GM23338 (cell line): ENCODE measurements around the gene PARD6B. TPM values are rescaled to one million over a fixed set of nuclear protein-coding genes. Genes with fewer than 3 reads are reported as not detected.

Source experiments
- ATAC-seq: fragments of 200-7000 bp; cut with Tn5 transposase; 3 replicates; pipeline ENCODE4 v1.9.1; 2020
- DNase-seq: peaks from one replicate; pipeline ENCODE4 v3.0.0-alpha.2; 2015; ENCODE audit warnings: low spot score
- H2AFZ ChIP-seq: fragments of 200-600 bp; sonication (generic); 2 replicates; pipeline ENCODE4 v1.8.0; 2016; ENCODE audit warnings: antibody characterized with exemption, mild to moderate bottlenecking, moderate library complexity
- H3F3A ChIP-seq: fragments of 200-600 bp; sonication (generic); replicated peaks from 2 replicates; pipeline ENCODE4 v1.8.0; 2017; ENCODE audit warnings: antibody characterized with exemption, mixed run types, low read depth
- H3K27ac ChIP-seq: fragments of 200-600 bp; sonication (generic); 2 replicates; pipeline ENCODE4 v1.6.1; 2016; ENCODE audit warnings: low read depth
- H3K27me3 ChIP-seq: fragments of 200-600 bp; sonication (generic); 2 replicates; pipeline ENCODE4 v1.8.0; 2016; ENCODE audit warnings: mild to moderate bottlenecking, mixed run types, moderate library complexity; ENCODE audit not compliant: insufficient read depth
- H3K36me3 ChIP-seq: fragments of 200-600 bp; sonication (generic); 2 replicates; pipeline ENCODE4 v1.8.0; 2016; ENCODE audit warnings: mild to moderate bottlenecking; ENCODE audit not compliant: insufficient read depth
- H3K4me1 ChIP-seq: fragments of 200-600 bp; sonication (generic); 2 replicates; pipeline ENCODE4 v1.8.0; 2016; ENCODE audit warnings: mild to moderate bottlenecking, moderate library complexity; ENCODE audit not compliant: insufficient read depth
- H3K4me2 ChIP-seq: fragments of 200-600 bp; sonication (generic); 2 replicates; pipeline ENCODE4 v1.7.1; 2017; ENCODE audit warnings: mixed run types
- H3K4me3 ChIP-seq: fragments of 200-600 bp; sonication (generic); 2 replicates; pipeline ENCODE4 v1.6.1; 2016; ENCODE audit warnings: mixed run types
- H3K79me2 ChIP-seq: fragments of 200-600 bp; sonication (generic); replicated peaks from 2 replicates; pipeline ENCODE4 v1.8.0; 2017; ENCODE audit warnings: mild to moderate bottlenecking; ENCODE audit not compliant: insufficient read depth
- H3K9me2 ChIP-seq: fragments of 200-600 bp; sonication (generic); 2 replicates; pipeline ENCODE4 v1.8.0; 2017; ENCODE audit not compliant: insufficient read depth
- H4K20me1 ChIP-seq: fragments of 200-600 bp; sonication (generic); replicated peaks from 2 replicates; pipeline ENCODE4 v1.8.0; 2017; ENCODE audit warnings: mild to moderate bottlenecking; ENCODE audit not compliant: insufficient read depth
- H3K27ac Mint-ChIP-seq: 2 replicates; pipeline ENCODE4 v1.8.0; 2020; ENCODE audit warnings: inconsistent platforms, mild to moderate bottlenecking, moderate library complexity, mixed read lengths
- H3K27me3 Mint-ChIP-seq: 3 replicates; pipeline ENCODE4 v1.8.0; 2022; ENCODE audit warnings: low read depth, mild to moderate bottlenecking, moderate library complexity, mixed read lengths, inconsistent platforms; ENCODE audit not compliant: insufficient read depth, poor library complexity
- H3K36me3 Mint-ChIP-seq: 3 replicates; pipeline ENCODE4 v1.8.0; 2021; ENCODE audit warnings: low read depth, mild to moderate bottlenecking, inconsistent platforms, moderate library complexity, mixed read lengths
- H3K4me1 Mint-ChIP-seq: 3 replicates; pipeline ENCODE4 v1.8.0; 2020; ENCODE audit warnings: mild to moderate bottlenecking, inconsistent platforms, mixed read lengths
- H3K4me3 Mint-ChIP-seq: 3 replicates; pipeline ENCODE4 v1.8.0; 2021; ENCODE audit warnings: moderate library complexity, mild to moderate bottlenecking, inconsistent platforms, mixed read lengths
- H3K9me3 Mint-ChIP-seq: 3 replicates; pipeline ENCODE4 v1.8.0; 2020; ENCODE audit warnings: moderate library complexity, mild to moderate bottlenecking, inconsistent platforms, mixed read lengths
- CREB1 ChIP-seq: fragments of 250-450 bp; sonication (Bioruptor Pico); IDR thresholded peaks from 2 replicates; pipeline ENCODE4 v1.5.0; 2020; ENCODE audit warnings: low read depth, mild to moderate bottlenecking, moderate library complexity
- EZH2 ChIP-seq: fragments of 200-600 bp; sonication (generic); IDR thresholded peaks from one replicate; pipeline ENCODE4 v1.8.0; 2017; ENCODE audit warnings: antibody characterized with exemption, mild to moderate bottlenecking, low read depth; ENCODE audit not compliant: unreplicated experiment
- EZH2phosphoT487 ChIP-seq: fragments of 200-600 bp; sonication (generic); IDR thresholded peaks from one replicate; pipeline ENCODE4 v1.8.1; 2018; ENCODE audit warnings: antibody characterized with exemption; ENCODE audit not compliant: unreplicated experiment
- JUNB ChIP-seq: IDR thresholded peaks from one replicate; pipeline ENCODE4 v1.6.1; 2016; ENCODE audit warnings: antibody characterized with exemption; ENCODE audit not compliant: unreplicated experiment
- NANOG ChIP-seq: IDR thresholded peaks from 2 replicates; pipeline ENCODE4 v1.6.1; 2016; ENCODE audit warnings: antibody characterized with exemption, borderline replicate concordance
- POLR2AphosphoS5 ChIP-seq: IDR thresholded peaks from 2 replicates; pipeline ENCODE4 v1.6.1; 2016; ENCODE audit warnings: antibody characterized with exemption, low read depth
- STAT1 ChIP-seq: IDR thresholded peaks from one replicate; pipeline ENCODE4 v1.6.1; 2016; ENCODE audit warnings: antibody characterized with exemption; ENCODE audit not compliant: unreplicated experiment
- ZNF114 ChIP-seq: fragments of 250-450 bp; sonication (Bioruptor Pico); IDR thresholded peaks from 2 replicates; pipeline ENCODE4 v1.5.0; 2020; ENCODE audit warnings: mild to moderate bottlenecking, moderate library complexity
- ZNF331 ChIP-seq: fragments of 250-450 bp; sonication (Bioruptor Pico); IDR thresholded peaks from 2 replicates; pipeline ENCODE4 v1.5.0; 2020; ENCODE audit warnings: low read depth, mild to moderate bottlenecking, moderate library complexity
- polyA plus RNA-seq: library from polyadenylated mRNA; unstranded; fragments of >200 nt; fragmentation: Nextera tagmentation; extraction: Ambion mirVana; gene quantifications from 2 replicates; pipeline ENCODE4 v1.2.1, GENCODE V29; 2016
- total RNA-seq: library from RNA; depleted of rRNA; stranded (reverse); fragments of >200 nt; shearing (Covaris generic); gene quantifications from 2 replicates; pipeline ENCODE4 v1.2.3, GENCODE V29; 2014
- TF ChIP-seq, protein P1 (sequence below), 2 experiments: fragments of 200-600 bp in 1 of 2; sonication (generic) in 1 of 2; conservative IDR thresholded peaks; 2 replicates each; pipeline versions ENCODE4 v1.5.1 to v1.6.1; 2016 to 2017; ENCODE audit warnings: antibody characterized with exemption in 2 of 2, low read depth in 2 of 2, mild to moderate bottlenecking in 2 of 2, moderate library complexity in 1 of 2
- TF ChIP-seq, protein P2 (sequence below): IDR thresholded peaks from 2 replicates; pipeline ENCODE4 v1.6.1; 2016; ENCODE audit warnings: antibody characterized with exemption
- TF ChIP-seq, protein P3 (sequence below): IDR thresholded peaks from one replicate; pipeline ENCODE4 v1.6.1; 2018; ENCODE audit warnings: antibody characterized with exemption; ENCODE audit not compliant: unreplicated experiment

Gene PARD6B
- total and polyA plus RNA-seq, 2 experiments from 2014 or later: 23.5 to 29.2 TPM

DNA sequence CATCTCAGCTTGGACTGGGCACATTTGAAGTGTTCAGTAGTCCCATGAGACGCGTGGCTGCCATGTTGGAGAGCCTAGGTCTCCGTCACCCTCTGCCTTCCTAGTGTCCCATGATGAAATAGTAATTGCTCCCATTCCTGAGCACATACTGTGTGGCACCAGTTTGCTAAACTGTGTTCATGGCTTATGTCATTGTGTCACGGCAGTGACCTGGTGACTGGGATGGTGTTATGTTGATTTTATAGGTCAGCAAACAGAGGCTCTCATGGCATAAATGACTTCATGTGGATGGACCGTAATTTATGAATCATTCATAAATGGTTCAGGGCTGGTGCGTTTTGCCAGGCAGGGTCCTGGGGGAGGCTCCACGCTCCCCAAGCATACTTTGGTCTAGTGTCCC, 67.3 kb downstream of the PARD6B start:
- Mint-ChIP-seq H3K36me3 (no peaks in the 10 kb centered on the region), H3K4me3 (no peak overlapping the region), H3K27me3 (peaks cover 9% of the 10 kb centered on the region), H3K27ac (0 out of 2 replicates have a peak overlapping the region, but pooled peaks have one; percentile 30), H3K9me3 (no peaks in the 10 kb centered on the region; the same call in 2 of the 3 replicates), H3K4me1 (peaks cover 15% of the 10 kb centered on the region)
- ATAC-seq: no peak
- peak overlapping the region; percentile 69; the same call in 1 of the 2 replicates for H3K27ac ChIP-seq
- no peak for DNase-seq
- H3K79me2 ChIP-seq: peaks cover 9% of the 10 kb centered on the region
- peaks cover 5% of the 10 kb centered on the region for H3K4me1 ChIP-seq
- H3K4me3 ChIP-seq: no peak overlapping the region
- H4K20me1 ChIP-seq: no peaks in the 10 kb centered on the region; the same call in none of the 2 replicates
- no peaks in the 10 kb centered on the region for H3K36me3 ChIP-seq
- no peak overlapping the region for H3K4me2 ChIP-seq
- no peaks in the 10 kb centered on the region for H3K9me2 ChIP-seq
- H3K27me3 ChIP-seq: 0 out of 2 replicates have a peak, but pooled peaks cover 4% of the 10 kb centered on the region
- no peak overlapping the region for H2AFZ ChIP-seq
- TF ChIP-seq STAT1 (no peak), CREB1 (no peak), EZH2 (no peak), NANOG (no peak), EZH2phosphoT487 (no peak)
- TF ChIP-seq, protein P1, sequence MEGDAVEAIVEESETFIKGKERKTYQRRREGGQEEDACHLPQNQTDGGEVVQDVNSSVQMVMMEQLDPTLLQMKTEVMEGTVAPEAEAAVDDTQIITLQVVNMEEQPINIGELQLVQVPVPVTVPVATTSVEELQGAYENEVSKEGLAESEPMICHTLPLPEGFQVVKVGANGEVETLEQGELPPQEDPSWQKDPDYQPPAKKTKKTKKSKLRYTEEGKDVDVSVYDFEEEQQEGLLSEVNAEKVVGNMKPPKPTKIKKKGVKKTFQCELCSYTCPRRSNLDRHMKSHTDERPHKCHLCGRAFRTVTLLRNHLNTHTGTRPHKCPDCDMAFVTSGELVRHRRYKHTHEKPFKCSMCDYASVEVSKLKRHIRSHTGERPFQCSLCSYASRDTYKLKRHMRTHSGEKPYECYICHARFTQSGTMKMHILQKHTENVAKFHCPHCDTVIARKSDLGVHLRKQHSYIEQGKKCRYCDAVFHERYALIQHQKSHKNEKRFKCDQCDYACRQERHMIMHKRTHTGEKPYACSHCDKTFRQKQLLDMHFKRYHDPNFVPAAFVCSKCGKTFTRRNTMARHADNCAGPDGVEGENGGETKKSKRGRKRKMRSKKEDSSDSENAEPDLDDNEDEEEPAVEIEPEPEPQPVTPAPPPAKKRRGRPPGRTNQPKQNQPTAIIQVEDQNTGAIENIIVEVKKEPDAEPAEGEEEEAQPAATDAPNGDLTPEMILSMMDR (conservative IDR thresholded peaks at IDR 0.05; ENCODE audit: low read depth in 2 of 2): no peak
- peaks cover 20% of the 10 kb centered on the region; the same call in 1 of the 2 replicates for H3F3A ChIP-seq

DNA sequence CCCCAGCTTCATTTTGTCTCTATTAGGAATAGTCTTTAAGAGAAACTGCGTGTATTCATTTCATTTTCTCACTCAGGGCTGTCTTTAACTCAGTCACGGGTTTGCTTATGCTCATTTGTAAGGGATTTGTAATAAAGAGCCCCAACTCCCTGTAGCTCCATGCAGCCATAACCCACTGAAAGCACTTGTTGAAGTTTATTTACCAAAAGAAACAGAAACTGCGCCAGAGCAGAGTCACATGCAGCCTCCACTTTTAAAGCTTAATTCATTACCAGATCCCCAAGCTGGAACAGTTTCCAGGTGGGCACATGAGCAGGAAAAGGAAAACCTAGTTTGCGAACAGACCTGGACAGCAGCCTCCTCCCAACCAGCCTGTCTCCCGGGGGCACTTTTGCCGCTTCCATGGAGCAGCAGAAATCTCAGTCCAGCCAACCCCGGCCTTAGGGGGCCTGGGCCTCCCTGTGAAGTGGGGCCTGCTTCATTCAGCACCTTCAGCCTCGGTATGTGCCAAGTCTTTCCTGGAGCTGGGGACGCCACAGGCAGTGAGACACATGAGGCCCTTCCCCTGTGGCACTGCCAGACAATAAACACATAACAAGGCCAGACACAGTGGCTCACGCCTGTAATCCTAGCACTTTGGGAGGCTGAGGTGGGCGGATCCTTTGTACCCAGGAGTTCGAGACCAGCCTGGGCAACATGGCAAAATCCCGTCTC, 68.0 kb downstream of the PARD6B start:
- Histone ChIP-seq H3K27ac (peak overlapping the region; percentile 69; the same call in 1 of the 2 replicates), H3K4me1 (peaks cover 12% of the 10 kb centered on the region), H3F3A (peaks cover 21% of the 10 kb centered on the region; the same call in 1 of the 2 replicates), H3K27me3 (0 out of 2 replicates have a peak, but pooled peaks cover 4% of the 10 kb centered on the region), H3K9me2 (no peaks in the 10 kb centered on the region), H3K4me2 (no peak overlapping the region), H4K20me1 (no peaks in the 10 kb centered on the region; the same call in none of the 2 replicates), H3K36me3 (no peaks in the 10 kb centered on the region), H3K4me3 (no peak overlapping the region), H2AFZ (no peak overlapping the region), H3K79me2 (peaks cover 9% of the 10 kb centered on the region)
- ATAC-seq: no peak
- H3K4me3 Mint-ChIP-seq: no peak overlapping the region
- H3K36me3 Mint-ChIP-seq: no peaks in the 10 kb centered on the region
- peaks cover 8% of the 10 kb centered on the region for H3K27me3 Mint-ChIP-seq
- DNase-seq: no peak
- H3K27ac Mint-ChIP-seq: 0 out of 2 replicates have a peak overlapping the region, but pooled peaks have one; percentile 30
- peaks cover 19% of the 10 kb centered on the region for H3K4me1 Mint-ChIP-seq
- no peaks in the 10 kb centered on the region for H3K9me3 Mint-ChIP-seq
- TF ChIP-seq CREB1 (no peak), NANOG (no peak), POLR2AphosphoS5 (no peak), ZNF114 (CRISPR knock-in tag) (no peak), EZH2 (no peak), JUNB (no peak), ZNF331 (CRISPR knock-in tag) (no peak), EZH2phosphoT487 (no peak), STAT1 (no peak)
- TF ChIP-seq, protein P2, sequence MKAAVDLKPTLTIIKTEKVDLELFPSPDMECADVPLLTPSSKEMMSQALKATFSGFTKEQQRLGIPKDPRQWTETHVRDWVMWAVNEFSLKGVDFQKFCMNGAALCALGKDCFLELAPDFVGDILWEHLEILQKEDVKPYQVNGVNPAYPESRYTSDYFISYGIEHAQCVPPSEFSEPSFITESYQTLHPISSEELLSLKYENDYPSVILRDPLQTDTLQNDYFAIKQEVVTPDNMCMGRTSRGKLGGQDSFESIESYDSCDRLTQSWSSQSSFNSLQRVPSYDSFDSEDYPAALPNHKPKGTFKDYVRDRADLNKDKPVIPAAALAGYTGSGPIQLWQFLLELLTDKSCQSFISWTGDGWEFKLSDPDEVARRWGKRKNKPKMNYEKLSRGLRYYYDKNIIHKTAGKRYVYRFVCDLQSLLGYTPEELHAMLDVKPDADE: no peak
- TF ChIP-seq, protein P1 (conservative IDR thresholded peaks at IDR 0.05; ENCODE audit: low read depth in 2 of 2): no peak
- TF ChIP-seq, protein P3, sequence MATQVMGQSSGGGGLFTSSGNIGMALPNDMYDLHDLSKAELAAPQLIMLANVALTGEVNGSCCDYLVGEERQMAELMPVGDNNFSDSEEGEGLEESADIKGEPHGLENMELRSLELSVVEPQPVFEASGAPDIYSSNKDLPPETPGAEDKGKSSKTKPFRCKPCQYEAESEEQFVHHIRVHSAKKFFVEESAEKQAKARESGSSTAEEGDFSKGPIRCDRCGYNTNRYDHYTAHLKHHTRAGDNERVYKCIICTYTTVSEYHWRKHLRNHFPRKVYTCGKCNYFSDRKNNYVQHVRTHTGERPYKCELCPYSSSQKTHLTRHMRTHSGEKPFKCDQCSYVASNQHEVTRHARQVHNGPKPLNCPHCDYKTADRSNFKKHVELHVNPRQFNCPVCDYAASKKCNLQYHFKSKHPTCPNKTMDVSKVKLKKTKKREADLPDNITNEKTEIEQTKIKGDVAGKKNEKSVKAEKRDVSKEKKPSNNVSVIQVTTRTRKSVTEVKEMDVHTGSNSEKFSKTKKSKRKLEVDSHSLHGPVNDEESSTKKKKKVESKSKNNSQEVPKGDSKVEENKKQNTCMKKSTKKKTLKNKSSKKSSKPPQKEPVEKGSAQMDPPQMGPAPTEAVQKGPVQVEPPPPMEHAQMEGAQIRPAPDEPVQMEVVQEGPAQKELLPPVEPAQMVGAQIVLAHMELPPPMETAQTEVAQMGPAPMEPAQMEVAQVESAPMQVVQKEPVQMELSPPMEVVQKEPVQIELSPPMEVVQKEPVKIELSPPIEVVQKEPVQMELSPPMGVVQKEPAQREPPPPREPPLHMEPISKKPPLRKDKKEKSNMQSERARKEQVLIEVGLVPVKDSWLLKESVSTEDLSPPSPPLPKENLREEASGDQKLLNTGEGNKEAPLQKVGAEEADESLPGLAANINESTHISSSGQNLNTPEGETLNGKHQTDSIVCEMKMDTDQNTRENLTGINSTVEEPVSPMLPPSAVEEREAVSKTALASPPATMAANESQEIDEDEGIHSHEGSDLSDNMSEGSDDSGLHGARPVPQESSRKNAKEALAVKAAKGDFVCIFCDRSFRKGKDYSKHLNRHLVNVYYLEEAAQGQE: no peak
